Measurements from ENCODE around the gene MCM10. TPM values are rescaled to one million over a fixed set of nuclear protein-coding genes. Genes with fewer than 3 reads are reported as not detected.
"Not testable (repeated sequence)": the region's sequence is repeated elsewhere in the genome, so short reads cannot be mapped to it uniquely, and the experiment has no call there.

MCM10 gene
- total RNA-seq, 2 experiments from 2014 or later: 40.2 to 45.0 TPM

DNA sequence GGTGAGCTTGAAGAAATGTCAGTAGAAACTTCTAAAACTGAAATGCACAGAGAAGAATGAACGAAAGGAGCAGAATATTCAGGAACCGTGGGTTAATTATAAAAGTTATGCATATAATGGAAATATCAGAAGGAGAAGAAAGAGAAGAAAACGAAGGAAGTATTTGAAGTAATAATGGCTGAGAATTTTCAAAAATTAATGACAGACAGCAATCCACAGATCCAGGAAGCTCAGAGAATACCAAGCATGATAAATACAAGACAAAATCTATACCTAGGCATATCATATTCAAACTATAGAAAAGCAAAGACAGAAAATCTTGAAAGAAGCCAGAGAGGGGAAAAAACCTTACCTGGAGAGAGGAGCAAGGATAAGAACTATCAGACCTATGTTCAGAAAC, 16.5 kb upstream of the MCM10 start:
- Mint-ChIP-seq H3K9me3 (peaks cover 8% of the 10 kb centered on the region), H3K27me3 (peaks cover 6% of the 10 kb centered on the region), H3K27ac (no peak overlapping the region), H3K36me3 (peaks cover 41% of the 10 kb centered on the region), H3K4me3 (no peak overlapping the region), H3K4me1 (no peaks in the 10 kb centered on the region)
- ATAC-seq (ENCODE audit: low read depth): no peak
- DNase-seq: no peak
- POLR2A ChIA-PET: no interaction called here

DNA sequence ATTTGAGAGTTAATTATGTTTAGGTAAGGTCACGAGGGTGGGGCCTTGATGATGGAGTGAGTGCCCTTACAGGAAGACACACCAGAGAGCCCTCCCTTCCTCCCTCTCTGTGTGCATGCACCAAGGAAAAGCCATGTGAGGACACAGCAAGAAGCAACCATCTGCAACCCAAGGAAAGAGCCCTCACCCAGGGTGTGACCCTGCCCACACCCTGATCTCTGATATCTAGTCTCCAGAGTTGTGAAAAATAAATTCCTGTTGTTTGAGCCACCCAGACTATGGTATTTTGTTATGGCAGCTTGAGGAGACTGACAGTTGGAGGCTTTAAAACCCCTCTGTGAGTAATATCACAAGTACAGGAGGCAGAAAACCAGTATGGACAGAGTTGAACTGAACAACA, 15.0 kb upstream of the MCM10 start:
- no peak for DNase-seq
- no peak for ATAC-seq (ENCODE audit: low read depth)
- H3K4me1 Mint-ChIP-seq: no peaks in the 10 kb centered on the region
- H3K27me3 Mint-ChIP-seq: peaks cover 6% of the 10 kb centered on the region
- H3K27ac Mint-ChIP-seq: no peak overlapping the region
- H3K9me3 Mint-ChIP-seq: peaks cover 8% of the 10 kb centered on the region
- H3K36me3 Mint-ChIP-seq: peaks cover 28% of the 10 kb centered on the region
- no peak overlapping the region for H3K4me3 Mint-ChIP-seq
- POLR2A ChIA-PET: no interaction called here

DNA sequence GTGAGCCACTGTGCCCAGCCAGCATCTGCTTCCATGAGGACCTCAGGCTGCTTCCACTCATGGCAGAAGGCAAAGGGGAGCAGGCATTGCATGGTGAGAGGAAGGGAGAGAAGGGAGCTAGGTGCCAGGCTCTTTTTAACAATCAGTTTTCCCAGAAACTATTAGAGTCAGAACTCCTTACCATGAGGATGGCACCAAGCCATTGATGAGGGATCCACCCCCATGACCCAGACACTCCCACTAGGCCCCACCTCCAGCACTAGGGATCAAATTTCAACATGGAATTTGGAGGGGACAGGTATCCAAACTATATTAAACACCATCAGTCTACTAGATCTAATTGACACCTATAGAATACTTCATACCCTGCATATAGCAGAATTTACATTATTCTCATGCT, 14.2 kb upstream of the MCM10 start:
- POLR2A ChIA-PET: no interaction called here
- Mint-ChIP-seq H3K4me3 (no peak overlapping the region), H3K4me1 (no peaks in the 10 kb centered on the region), H3K27me3 (peaks cover 6% of the 10 kb centered on the region), H3K36me3 (peaks cover 26% of the 10 kb centered on the region), H3K27ac (no peak overlapping the region), H3K9me3 (peaks cover 8% of the 10 kb centered on the region)
- ATAC-seq (ENCODE audit: low read depth) (no peak), DNase-seq (no peak)

DNA sequence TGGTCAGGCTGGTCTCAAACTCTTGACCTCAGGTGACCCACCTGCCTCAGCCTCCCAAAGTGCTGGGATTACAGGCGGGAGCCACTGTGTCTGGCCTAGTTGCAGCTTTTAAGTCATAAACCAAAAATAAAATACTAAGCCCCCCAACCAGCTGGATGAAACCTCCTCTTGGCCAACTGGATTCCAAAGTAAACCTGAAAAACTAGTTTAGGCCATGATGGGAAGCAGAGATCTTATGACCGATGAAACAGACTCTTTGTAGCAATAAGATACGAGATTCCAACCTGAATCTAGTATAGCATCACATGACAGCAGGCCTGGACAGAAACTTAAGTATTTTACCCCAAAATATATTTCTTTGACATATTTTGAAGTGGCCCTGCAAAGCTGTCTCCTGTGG, 9.1 kb upstream of the MCM10 start:
- POLR2A ChIA-PET: no interaction called here
- peaks cover 6% of the 10 kb centered on the region for H3K27me3 Mint-ChIP-seq
- H3K9me3 Mint-ChIP-seq: no peaks in the 10 kb centered on the region
- H3K27ac Mint-ChIP-seq: no peak overlapping the region
- no peaks in the 10 kb centered on the region for H3K4me1 Mint-ChIP-seq
- ATAC-seq (ENCODE audit: low read depth) (no peak), DNase-seq (no peak)
- no peak overlapping the region for H3K4me3 Mint-ChIP-seq
- peaks cover 3% of the 10 kb centered on the region for H3K36me3 Mint-ChIP-seq

DNA sequence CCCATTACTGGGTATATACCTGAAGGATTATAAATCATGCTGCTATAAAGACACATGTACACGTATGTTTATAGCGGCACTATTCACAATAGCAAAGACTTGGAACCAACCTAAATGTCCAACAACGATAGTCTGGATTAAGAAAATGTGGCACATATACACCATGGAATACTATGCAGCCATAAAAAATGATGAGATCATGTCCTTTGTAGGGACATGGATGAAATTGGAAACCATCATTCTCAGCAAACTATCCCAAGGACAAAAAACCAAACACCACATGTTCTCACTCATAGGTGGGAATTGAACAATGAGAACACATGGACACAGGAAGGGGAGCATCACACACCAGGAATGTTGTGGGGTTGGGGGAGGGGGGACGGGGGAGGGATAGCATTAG, 5.5 kb upstream of the MCM10 start:
- H3K27me3 Mint-ChIP-seq; H3K4me3 Mint-ChIP-seq; H3K4me1 Mint-ChIP-seq; H3K9me3 Mint-ChIP-seq; H3K27ac Mint-ChIP-seq; DNase-seq; H3K36me3 Mint-ChIP-seq; POLR2A ChIA-PET; ATAC-seq (ENCODE audit: low read depth): not testable (repeated sequence)

DNA sequence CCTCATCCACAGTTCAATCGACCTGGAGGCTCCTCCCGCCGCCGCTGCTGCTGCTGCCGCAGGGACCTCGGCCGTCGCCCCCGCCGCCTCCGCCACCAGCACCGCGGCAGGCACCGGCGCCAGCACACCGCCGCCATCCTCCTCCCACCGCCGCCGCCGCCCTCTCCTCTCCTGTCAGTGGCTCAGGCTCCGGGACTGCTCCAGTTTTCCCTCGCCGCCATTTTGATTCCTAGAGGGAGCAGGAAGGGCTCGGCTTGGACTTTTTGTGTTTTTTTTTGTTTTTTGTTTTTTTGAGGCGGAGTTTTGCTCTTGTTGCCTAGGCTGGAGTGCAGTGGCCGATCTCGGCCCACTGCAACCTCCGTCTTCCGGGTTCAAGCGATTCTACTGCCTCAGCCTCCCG, 3.0 kb upstream of the MCM10 start:
- Mint-ChIP-seq H3K36me3 (peaks cover 6% of the 10 kb centered on the region), H3K9me3 (no peaks in the 10 kb centered on the region), H3K27ac (peak overlapping the region; percentile 65), H3K27me3 (no peaks in the 10 kb centered on the region), H3K4me1 (peaks cover 20% of the 10 kb centered on the region), H3K4me3 (peak overlapping the region; percentile 62)
- POLR2A ChIA-PET: no interaction called here
- no peak for ATAC-seq (ENCODE audit: low read depth)
- DNase-seq: peak; percentile 40

DNA sequence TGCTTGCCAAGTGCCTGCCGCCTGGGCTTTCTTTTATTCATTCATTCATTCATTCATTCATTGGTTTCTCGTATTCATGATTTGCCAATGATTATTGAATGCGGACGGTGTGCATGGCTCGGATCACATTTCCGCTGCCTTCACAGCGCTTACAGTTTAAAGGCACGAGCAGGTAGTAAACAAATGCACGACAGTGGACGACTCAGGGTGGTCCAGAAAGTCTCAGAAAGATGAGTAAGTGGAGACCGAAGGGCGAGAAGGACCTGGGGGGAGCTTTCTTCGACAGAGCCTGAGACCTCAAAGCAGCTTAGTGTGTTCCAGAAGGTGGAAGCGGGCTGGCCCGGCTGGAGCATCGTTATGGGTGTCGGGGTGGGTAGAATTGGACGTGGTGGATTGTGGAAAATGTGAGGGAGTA, 506 bp downstream of the MCM10 start:
- Mint-ChIP-seq H3K36me3 (peaks cover 14% of the 10 kb centered on the region), H3K4me1 (peaks cover 33% of the 10 kb centered on the region), H3K27me3 (no peaks in the 10 kb centered on the region), H3K4me3 (peak overlapping the region; percentile 92), H3K27ac (peak overlapping the region; percentile 55), H3K9me3 (no peaks in the 10 kb centered on the region)
- POLR2A ChIA-PET: interaction anchor here (1.1 to 2.8 kb wide), 5 partner anchors 10 to 425 kb away, joined by 3 to 27 read pairs (median 6); partner anchors contain the start of genes PHYH and PRPF18
- ATAC-seq (ENCODE audit: low read depth) (peak; percentile 28), DNase-seq (no peak)

DNA sequence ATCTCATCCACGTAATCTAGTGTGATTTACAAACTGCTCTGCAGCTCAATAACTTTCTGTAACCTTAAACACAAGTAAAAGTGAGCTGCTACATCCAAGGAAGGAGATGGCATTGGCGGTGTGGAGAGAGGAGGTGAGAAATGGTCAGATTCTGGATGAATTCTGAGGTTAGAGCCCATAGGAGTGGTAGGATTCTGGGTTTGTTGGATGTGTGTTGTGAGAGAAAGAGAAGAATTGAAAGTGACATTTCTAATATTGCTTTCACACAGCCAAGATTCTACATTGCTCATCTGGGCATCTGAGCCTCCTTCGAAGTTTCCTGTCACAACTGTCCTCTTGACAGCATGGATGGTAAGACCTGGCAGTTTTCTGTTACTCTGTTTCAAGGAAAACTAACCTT, 2.5 kb downstream of the MCM10 start:
- no peak for ATAC-seq (ENCODE audit: low read depth)
- H3K4me3 Mint-ChIP-seq: no peak overlapping the region

DNA sequence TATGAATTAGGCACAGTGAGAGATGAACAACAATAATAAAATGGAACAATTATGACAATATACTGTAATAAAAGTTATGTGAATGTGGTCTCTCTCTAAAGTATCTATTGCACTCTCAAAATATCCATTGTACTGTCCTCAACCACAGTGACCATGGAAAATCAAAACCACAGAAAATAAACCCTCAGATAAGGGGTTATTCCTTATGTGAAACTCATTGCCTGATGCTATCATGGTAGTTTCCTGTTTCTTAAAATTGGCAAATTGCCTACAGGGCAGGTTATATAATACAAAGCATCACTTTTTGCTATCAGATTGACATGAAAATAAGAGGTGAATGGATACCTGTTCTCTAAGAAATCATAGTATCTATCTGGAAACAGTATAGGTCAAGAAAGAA, 3.8 kb downstream of the MCM10 start:
- peak overlapping the region; percentile 35 for H3K27ac Mint-ChIP-seq
- H3K36me3 Mint-ChIP-seq: peaks cover 27% of the 10 kb centered on the region
- no peaks in the 10 kb centered on the region for H3K27me3 Mint-ChIP-seq
- ATAC-seq (ENCODE audit: low read depth) (no peak), DNase-seq (no peak)
- peaks cover 27% of the 10 kb centered on the region for H3K4me1 Mint-ChIP-seq
- H3K4me3 Mint-ChIP-seq: no peak overlapping the region
- no peaks in the 10 kb centered on the region for H3K9me3 Mint-ChIP-seq
- POLR2A ChIA-PET: no interaction called here

More for the DNA sequence above, 2.5 kb downstream of the MCM10 start:
- Mint-ChIP-seq H3K27ac (no peak overlapping the region), H3K9me3 (no peaks in the 10 kb centered on the region), H3K27me3 (no peaks in the 10 kb centered on the region), H3K36me3 (peaks cover 24% of the 10 kb centered on the region), H3K4me1 (peaks cover 33% of the 10 kb centered on the region)
- DNase-seq: no peak
- POLR2A ChIA-PET: no interaction called here

DNA sequence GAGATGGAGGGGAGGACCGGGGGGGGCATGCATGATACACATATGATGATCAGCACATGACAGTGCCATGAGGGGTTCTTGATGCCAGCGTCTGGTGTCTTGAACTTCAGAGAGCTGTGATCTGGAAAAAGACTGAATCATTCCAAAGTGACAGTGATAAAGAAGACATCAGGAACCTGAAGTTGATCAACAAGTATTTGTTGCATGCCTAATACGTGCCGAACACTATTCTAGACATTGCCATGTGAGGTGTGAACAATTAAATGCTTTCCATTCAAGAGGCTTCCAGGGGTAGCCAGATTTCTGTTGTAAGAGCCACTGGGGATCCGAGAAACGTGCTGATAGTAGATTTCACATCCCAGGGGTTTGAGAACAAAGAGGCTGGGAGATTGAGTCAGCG, 6.2 kb downstream of the MCM10 start:
- POLR2A ChIA-PET: no interaction called here
- DNase-seq (no peak), ATAC-seq (ENCODE audit: low read depth) (no peak)
- Mint-ChIP-seq H3K27me3 (no peaks in the 10 kb centered on the region), H3K4me1 (peaks cover 15% of the 10 kb centered on the region), H3K36me3 (peaks cover 32% of the 10 kb centered on the region), H3K4me3 (no peak overlapping the region), H3K9me3 (no peaks in the 10 kb centered on the region), H3K27ac (no peak overlapping the region)

DNA sequence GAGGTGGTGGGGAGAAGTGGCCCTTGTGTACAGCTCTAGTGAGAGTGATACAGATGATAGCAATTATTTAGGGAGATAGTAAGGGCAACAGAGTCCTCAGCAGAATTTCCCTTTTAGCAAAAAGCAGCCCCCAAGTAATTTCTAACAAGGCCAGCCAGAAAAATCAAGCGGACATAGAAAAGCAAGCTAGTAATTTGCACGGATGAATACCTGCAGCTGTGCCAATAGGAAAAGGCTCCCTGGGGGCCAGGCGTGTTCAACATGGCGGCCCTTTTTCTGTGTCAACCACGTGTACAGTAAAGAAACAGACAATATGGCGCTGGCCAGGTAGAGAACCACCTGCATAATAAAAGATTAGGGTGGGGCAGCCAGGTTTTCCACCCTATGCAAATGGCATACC, 7.4 kb downstream of the MCM10 start:
- POLR2A ChIA-PET: no interaction called here
- Mint-ChIP-seq H3K36me3 (peaks cover 36% of the 10 kb centered on the region), H3K9me3 (no peaks in the 10 kb centered on the region), H3K4me3 (no peak overlapping the region), H3K27ac (no peak overlapping the region), H3K27me3 (no peaks in the 10 kb centered on the region), H3K4me1 (peaks cover 9% of the 10 kb centered on the region)
- ATAC-seq (ENCODE audit: low read depth) (no peak), DNase-seq (no peak)

DNA sequence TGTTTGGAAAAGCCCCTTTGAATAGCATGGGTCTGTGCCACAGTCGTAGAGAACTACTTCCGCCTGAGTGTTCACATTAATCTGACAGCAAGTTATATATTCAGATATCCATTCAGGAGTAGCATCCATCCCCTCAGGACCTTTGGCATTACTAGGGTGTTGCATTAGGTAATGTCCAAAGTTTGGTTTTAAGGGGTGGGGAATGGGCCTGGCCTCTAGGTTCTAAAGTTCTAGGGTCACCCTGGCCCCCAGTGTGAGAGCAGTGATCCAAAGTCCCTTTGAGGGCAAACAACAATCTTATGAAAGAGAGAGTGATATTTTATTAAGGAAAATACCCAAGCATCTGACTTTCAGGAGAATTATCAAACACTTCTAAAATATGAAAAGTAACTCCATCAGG, 12.3 kb downstream of the MCM10 start:
- H3K9me3 Mint-ChIP-seq: no peaks in the 10 kb centered on the region
- ATAC-seq (ENCODE audit: low read depth): no peak
- peaks cover 41% of the 10 kb centered on the region for H3K36me3 Mint-ChIP-seq
- POLR2A ChIA-PET: interaction anchor here (0.6 kb wide), 2 partner anchors 24 to 736 kb away, joined by 3 to 5 read pairs; no protein-coding TSS in a partner anchor
- no peak for DNase-seq
- no peak overlapping the region for H3K27ac Mint-ChIP-seq
- H3K4me1 Mint-ChIP-seq: no peaks in the 10 kb centered on the region
- no peaks in the 10 kb centered on the region for H3K27me3 Mint-ChIP-seq
- H3K4me3 Mint-ChIP-seq: no peak overlapping the region

DNA sequence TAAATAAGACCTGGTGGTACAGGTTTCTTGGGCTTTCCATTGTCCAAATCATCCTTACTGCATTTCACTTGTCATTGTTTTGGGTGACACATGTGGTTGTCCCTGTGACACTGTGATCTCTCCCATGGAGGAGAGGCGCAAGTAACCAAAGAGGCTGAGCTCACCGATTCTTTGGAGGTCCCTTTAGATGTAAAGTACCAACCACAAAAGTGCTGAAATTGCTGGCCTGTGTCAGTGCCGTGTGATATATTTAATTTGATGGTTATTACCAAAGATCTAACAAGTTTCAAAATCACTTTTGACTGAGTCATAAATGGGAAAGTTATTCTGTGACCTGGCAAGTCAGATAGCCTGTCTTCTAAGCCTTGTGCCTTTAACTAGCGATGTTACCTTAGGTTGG, 19.4 kb downstream of the MCM10 start:
- Mint-ChIP-seq H3K27me3 (no peaks in the 10 kb centered on the region), H3K36me3 (peaks cover 52% of the 10 kb centered on the region), H3K9me3 (no peaks in the 10 kb centered on the region), H3K4me3 (no peak overlapping the region), H3K4me1 (no peaks in the 10 kb centered on the region), H3K27ac (no peak overlapping the region)
- ATAC-seq (ENCODE audit: low read depth) (no peak), DNase-seq (no peak)
- POLR2A ChIA-PET: no interaction called here

DNA sequence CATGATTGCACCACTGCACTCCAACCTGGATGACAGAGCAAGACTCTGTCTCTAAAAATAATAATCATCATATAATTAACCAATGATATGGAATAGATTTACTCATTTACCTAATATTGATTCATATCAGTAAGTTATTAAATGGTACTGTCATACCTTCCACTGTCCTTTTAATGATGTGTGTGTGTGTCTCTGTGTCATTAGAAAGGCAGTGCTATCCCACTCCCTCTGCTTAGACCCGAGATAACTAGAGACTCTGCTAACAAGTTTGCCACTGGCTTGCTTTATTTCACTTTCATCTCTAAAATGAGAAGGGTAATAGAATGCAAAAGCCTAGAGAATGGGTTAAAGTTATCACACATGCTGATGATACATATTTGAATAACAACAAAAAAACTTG, 21.1 kb downstream of the MCM10 start:
- DNase-seq: no peak
- H3K27me3 Mint-ChIP-seq: no peaks in the 10 kb centered on the region
- no peaks in the 10 kb centered on the region for H3K9me3 Mint-ChIP-seq
- peaks cover 60% of the 10 kb centered on the region for H3K36me3 Mint-ChIP-seq
- no peak overlapping the region for H3K4me3 Mint-ChIP-seq
- H3K4me1 Mint-ChIP-seq: no peaks in the 10 kb centered on the region
- POLR2A ChIA-PET: no interaction called here
- ATAC-seq (ENCODE audit: low read depth): no peak
- H3K27ac Mint-ChIP-seq: no peak overlapping the region

DNA sequence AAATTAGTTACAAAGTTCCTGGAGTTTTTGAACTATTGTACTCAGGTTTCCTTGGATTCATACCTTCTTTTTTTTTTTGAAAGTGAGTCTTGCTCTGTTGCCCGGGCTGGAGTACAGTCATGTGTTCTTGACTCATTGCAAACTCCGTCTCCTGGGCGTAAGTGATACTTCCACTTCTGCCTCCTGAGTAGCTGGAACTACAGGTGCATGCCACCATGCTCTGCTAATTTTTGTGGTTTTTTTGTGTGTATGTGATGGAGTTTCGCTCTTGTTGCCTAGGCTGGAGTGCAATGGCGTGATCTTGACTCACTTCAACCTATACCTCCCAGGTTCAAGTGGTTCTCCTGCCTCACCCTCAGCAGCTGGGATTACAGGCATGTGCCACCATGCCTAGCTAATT, 22.3 kb downstream of the MCM10 start:
- Mint-ChIP-seq H3K27me3 (no peaks in the 10 kb centered on the region), H3K4me1 (no peaks in the 10 kb centered on the region), H3K9me3 (no peaks in the 10 kb centered on the region), H3K4me3 (no peak overlapping the region), H3K27ac (no peak overlapping the region), H3K36me3 (peaks cover 52% of the 10 kb centered on the region)
- no peak for DNase-seq
- ATAC-seq (ENCODE audit: low read depth): no peak
- POLR2A ChIA-PET: no interaction called here
